A673 (cell line): ENCODE data around the gene RNF13.

Experiments used
- CTCF ChIP-seq: fragments of 300-800, 200-600 bp; sonication (generic); conservative IDR thresholded peaks from 2 replicates; pipeline ENCODE4 v1.5.1; 2017; ENCODE audit warnings: low read depth, mild to moderate bottlenecking, antibody characterized with exemption, low read length, moderate library complexity, mixed read lengths
- EZH2 ChIP-seq: fragments of 200-600 bp; sonication (generic); IDR thresholded peaks from 2 replicates; pipeline ENCODE4 v1.6.1; 2017; ENCODE audit warnings: borderline replicate concordance, low read depth, mild to moderate bottlenecking, mixed read lengths, antibody characterized with exemption, low read length; ENCODE audit not compliant: poor library complexity, severe bottlenecking

DNA sequence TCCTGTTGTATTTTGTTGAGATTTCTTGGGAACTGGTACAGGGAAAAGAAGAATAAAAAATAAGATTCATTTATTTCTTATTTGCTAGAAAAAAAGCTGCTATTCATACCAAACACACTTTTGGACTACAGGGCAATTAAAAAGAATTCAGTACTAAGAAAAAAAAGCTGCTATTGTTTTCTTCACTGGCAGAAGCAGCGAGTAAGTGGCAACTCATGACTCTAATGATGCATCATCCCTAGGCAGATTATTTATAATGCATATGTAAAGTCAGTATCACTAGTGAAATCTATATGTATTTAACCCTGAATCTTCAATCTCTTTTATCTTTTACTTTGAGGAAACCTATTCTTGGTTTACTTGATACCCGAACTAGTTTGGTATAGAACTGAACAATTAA is 142.4 kb downstream of the RNF13 start:
- TF ChIP-seq CTCF (no peak), EZH2 (no peak)
